Stimulated activated CD8-positive, alpha-beta memory T cell treated with anti-CD3 and anti-CD28 coated beads, Interleukin-12 subunit alpha, Interleukin-12 subunit beta, amount 100 ng/mL, for 24 hours (primary cell): ENCODE data around the gene ADAT3.

Experiments
- DNase-seq: peaks from one replicate; pipeline ENCODE4 v3.0.0-alpha.2; 2020; ENCODE audit errors: extremely low read depth

The ADAT3 gene

DNA sequence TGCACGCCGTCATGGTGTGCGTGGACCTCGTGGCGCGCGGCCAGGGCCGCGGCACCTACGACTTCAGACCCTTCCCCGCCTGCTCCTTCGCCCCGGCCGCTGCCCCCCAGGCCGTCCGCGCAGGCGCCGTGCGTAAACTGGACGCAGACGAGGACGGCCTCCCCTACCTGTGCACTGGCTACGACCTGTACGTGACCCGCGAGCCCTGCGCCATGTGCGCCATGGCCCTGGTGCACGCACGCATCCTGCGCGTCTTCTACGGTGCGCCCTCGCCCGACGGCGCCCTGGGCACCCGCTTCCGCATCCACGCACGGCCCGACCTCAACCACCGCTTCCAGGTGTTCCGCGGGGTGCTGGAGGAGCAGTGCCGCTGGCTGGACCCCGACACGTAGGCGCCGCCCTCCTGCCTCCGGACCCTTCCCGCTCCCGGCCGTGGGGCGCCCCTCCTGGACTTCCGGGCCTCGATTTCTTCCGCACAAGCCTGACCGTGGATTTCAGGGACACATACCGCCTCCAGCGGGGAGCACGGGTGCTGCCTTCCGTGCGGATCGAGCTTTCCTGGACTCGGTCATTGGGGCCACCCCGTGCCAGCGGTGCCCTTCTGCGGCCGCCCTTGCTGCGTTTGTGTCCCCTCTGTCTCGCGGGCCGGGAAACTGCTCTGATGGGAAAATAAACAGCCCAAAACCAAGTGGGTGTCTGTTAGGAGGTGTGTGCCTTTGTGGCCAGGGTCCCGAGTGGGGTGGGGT is 7.7 kb downstream of the ADAT3 start:
- no peak for DNase-seq

DNA sequence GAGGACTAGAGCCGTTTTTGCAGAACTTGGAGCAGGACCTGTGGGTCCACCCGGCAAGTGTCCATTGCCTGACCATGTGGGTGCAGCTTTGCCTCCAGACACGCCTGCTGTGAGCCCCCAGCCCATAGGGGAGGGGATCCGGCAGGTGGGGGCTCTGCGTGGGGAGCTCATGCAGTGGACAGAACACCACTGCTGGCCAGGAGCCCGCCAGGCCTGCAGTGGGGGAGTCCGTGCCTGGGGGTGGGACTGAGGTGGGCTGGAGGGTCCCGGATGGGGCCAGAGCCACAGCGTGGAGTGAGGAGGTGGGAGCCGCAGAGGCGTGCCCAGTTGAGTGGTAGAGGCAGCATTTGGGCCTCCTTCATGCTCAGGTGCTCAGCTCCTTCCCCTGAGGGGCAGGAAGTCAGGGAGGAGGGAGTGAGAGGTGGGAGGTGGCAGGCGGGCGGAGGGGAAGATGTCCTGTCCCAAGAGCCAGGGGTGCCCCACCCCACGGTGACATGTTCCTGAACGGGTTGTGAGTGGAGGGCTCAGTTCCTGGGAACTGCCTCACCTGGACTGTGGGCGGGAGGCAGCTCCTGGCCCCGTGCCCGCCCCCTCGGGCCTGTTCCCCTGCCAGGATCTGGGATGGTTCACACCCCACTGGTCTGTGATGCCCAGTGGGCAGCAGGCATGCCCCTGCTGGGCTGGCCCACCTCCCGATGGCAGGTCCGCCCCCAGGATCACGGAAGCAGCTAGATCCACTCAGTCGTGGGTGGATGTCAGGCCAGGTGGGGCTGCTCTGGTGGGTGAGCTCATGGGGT is 8.8 kb downstream of the ADAT3 start:
- DNase-seq = no peak

DNA sequence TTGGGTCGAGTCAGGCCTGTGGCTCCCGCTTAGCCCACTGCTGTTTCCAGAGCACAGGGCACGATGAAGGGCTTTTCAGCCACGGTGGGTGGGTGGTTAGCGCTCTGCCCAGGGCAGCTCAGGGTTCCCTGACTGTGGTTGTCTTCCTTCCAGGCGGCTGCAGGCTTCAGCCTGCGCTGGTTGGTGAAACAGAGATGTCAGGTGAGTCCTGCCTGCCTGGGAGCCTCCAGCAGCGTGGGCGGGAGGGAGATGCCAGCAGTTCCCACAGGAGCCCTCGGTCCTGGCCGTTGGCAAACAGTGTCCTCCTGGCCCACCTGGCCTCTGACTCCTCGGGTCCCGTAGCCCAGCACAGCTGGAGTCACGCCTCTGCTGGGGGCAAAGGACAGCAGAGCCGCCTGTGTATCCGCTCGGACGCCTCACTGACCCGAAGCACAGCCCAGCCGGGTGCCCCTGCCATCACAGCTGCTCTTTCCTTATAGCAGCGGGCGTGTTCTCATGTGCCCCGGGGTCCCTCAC is 9.7 kb downstream of the ADAT3 start:
- DNase-seq = no peak

DNA sequence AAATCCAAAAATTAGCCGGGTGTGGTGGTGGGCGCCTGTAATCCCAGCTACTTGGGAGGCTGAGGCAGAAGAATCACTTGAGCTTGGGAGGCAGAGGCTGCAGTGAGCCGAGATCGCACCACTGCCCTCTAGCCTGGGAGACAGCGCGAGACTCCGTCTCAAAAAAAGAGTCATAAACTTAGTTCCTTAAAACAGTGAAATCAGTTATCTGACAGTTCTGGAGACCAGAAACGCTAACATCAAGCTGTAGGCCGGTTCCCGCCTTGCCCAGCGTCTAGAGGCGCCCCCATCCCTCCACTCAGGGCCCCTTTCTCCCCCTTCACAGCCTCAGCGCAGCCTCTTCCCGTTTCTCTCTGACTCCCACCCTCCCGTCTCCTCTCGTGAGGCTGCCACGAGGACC is 11.9 kb downstream of the ADAT3 start:
- no peak for DNase-seq

DNA sequence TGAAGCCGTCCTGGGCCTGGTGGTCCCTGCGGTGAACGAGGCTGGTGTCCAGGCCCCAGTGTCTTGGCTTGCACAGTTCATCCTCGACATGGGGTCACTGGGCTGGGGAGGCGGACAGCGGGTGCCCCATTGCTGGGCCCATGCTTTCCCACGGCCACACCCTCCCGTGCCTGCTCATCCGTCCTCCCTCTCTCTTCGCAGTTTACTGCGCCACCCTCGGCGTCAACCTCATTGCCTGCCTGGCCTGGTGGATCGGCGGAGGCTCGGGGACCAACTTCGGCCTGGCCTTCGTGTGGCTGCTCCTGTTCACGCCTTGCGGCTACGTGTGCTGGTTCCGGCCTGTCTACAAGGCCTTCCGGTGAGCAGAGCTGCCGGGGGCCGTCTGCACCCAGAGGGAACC is 12.7 kb downstream of the ADAT3 start:
- DNase-seq = no peak

DNA sequence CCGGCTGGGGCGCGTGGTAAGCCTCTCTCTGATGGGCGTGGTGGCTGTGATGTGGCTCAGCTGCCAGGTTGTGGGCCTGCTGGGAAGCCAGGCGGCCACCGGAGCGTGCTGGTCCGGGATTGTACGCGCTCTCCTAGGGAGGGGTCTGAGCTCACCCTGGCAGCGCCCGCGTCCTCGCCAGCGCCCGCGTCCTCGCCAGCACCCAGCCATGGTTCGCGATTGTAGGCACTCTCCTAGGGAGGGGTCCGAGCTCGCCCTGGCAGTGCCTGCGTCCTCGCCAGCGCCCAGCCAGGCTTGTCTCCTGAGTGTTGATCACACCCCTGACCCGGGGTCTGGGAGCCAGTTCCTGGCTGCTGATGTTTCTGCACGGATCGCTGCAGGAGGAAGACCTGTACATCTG is 13.8 kb downstream of the ADAT3 start:
- no peak for DNase-seq

DNA sequence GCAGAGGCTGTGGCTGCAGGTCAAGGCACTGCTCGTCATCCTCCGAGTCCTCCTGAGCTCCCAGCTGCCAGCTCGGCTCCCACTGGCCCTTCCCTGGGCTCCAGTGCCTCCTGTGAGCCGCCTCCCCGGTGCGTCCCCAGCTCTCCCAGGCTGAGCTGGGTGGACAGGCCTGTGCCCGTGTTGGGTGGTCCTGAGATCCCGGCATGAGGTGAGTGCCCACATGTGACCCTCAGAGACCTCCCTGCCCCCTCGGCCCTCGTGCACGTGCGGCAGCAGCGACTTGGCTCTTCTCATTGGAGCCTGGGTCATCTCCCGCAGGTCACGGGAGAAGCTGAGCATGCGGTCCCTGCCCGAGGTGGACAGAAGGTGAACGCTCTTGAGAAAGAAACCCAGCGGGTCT is 15.4 kb downstream of the ADAT3 start:
- no peak for DNase-seq

DNA sequence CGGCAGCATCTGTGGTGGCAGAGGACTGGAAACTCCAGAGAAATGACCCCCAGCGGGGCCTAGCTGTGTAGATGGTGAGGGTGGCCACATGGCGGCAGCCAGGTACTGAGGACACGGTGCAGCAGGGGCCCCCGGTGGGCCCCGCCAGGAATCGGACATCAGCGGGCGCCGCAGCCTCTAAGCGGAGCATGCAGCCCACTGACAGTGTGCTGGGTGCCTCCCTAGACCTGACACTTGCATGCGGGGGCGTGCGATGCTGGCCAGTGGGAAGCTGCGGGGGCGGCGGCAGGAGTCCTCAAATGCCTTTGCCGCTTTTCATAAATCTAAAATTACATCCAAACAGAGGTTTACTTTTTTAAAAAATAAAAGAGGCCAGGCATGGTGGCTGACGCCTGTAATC is 16.1 kb downstream of the ADAT3 start:
- DNase-seq = no peak

DNA sequence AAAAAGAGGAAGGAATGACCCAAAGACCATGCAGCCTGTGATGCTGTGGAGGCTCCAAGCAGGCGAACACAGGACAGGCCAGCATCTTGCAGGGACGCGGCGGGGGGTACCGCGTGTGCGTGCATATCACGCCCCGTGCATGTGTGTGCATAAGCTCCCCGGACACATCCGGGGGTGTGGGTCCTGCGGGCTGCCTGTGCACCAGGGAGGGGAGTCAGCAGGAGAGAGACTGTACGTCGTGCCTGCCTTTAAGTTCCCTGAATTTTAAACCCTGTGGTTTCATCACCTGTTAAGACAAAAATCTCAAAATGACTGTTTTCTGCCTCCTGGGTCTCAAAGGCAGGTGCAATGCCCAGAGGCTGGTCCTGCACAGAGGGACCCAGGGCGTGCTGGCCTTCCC is 16.6 kb downstream of the ADAT3 start:
- DNase-seq = no peak

DNA sequence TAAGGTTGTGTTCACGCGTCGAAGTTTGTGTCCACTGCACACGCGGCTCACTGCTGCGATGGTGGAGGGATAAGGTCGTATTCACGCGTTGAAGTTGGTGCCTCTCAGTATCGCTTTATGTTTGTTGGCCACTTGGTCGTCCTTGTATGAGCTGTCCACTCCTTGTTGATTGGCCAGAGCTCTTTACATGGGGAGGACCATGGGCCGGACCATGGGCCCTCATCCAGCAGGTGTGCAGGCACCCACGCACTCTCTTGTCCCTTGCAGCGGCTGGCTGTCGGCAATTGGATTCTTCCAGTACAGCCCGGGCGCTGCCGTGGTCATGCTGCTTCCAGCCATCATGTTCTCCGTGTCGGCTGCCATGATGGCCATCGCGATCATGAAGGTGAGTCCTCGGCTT is 17.6 kb downstream of the ADAT3 start:
- DNase-seq = no peak

DNA sequence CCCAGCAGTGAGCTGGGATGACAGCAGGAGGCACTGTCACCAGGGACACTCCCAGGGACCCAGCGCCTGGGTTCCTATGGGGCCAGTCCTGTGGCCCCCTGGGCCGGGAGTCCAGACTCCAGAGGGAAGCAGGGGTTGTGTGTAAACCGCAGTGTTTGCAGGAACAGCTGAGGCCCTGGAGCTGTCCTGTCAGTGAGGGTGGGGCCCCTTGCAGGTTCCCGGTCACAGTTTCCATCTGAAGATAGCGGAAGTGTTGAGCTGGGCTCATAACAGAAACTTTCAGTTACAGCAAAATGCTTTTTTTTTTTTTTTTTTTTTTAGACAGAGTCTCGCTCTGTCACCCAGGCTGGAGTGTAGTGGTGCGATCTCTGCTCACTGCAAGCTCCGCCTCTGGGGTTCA is 18.1 kb downstream of the ADAT3 start:
- no peak for DNase-seq

DNA sequence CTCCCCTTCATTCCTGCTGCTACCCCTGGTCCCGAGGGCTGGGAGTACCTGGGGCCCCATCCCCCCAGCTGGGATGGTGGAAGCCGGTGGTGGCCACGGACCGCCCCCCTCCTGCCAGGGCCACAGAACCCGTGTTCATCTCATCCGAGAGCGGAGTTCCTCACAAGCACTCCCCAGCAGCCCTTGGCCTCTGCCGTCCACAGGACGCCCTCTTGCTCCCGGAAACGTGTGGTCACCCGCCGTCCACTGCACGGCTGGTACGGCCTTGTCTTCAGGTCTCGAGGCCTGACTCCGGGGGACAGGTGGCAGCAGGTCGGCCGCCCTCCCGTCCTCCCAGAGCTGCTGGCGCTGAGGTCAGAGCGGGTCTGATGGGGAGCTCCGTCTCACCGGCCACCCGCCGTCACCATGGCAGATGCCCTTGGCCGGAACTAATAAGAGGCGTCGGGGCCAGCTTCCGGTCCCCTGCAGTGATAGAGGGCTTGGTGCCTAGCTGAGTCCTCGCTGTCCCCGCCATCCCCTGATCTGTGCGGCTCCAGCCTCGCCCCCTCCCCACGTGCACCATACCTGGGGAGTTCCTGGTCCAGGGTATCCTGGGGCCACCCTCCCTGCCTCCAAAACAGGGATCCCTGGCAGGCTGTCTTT is 19.2 kb downstream of the ADAT3 start:
- no peak for DNase-seq

DNA sequence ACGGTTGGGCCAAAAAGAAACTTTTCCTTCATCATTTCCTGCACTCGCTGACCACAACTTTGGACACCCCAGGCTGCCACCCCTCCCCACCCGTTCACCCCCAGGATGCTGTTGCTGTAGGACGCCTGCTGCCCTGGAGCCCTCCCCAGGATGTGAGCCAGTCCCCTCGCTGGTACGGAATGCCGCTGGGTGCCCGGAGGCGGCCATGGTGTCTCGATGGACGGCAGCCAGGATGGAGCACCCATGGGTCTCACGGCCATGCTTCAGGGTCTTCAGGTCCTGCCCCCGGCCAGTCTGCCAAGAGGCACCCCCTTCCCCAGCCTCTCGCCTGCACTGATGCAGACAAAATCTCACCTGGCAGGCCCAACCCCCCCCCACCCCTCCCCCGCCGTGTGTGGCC is 20.3 kb downstream of the ADAT3 start:
- no peak for DNase-seq

DNA sequence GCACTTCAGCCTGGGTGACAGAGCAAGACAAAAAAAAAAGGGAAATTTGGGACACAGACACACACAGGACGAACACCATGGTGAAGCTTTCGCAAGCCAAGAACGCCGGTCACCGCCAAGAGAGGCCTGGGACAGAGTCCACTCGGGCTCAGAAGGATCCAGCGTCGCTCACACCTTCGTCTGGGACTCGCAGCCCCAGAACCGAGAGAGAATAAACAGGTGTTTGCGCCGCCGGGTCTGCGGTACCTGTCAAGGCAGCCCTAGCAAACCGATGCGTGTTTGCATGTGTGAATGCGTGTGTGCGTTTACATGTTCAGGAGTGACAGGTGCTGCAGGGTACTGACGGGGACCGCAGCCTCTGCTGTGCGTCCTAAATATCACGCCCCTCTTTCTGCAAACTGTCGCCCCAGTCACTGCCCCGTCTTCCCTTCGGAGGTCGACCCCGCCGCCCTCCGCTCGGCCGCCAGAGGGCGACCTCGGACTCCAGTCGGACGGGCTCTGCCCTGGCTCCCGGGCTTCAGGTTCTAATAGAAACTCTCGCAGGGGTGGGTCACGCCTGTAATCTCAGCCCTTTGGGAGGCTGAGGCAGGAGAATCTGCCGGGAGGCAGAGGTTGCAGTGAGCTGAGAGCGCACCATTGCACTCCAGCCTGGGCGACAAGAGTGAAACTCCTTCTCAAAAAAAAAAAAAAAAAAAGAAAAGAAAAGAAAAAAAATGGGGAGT is 24.0 kb downstream of the ADAT3 start:
- DNase-seq = peak; percentile 48

DNA sequence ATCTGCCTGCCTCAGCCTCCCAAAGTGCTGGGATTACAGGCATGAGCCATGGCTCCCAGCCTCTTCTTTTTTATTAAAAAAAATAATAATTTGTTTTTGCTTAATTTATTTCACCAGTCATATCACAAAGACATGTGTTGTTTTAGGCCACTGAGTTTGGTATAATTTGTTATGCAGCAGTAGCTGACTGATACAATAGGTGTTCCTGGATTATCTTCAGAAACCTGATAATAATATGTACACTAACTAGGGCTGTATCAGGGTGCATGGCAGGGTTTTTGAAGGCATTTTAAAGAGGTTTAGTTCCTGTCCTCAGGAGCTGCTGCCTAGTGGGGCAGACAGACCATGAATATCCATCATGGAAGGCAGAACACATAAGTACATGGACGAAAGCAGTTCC is 26.2 kb downstream of the ADAT3 start:
- DNase-seq = no peak

DNA sequence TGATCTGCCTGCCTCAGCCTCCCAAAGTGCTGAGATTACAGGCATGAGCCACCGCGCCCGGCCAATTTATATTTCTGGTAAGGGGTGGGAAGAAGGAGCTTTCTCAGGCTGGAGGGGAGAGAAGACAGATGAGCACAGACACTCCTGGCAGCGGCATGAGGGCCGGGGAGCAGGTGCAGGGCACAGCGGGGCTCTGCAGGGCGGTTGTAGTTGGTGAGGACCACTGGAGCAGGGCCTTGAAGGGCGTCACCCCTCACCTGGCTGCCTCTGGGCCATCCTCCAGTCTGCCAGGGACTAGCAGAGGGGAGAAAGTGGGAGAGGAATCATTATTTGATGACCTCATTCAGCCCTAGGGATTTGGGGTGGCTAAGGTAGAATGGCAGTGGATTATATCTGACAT is 27.2 kb downstream of the ADAT3 start:
- no peak for DNase-seq

DNA sequence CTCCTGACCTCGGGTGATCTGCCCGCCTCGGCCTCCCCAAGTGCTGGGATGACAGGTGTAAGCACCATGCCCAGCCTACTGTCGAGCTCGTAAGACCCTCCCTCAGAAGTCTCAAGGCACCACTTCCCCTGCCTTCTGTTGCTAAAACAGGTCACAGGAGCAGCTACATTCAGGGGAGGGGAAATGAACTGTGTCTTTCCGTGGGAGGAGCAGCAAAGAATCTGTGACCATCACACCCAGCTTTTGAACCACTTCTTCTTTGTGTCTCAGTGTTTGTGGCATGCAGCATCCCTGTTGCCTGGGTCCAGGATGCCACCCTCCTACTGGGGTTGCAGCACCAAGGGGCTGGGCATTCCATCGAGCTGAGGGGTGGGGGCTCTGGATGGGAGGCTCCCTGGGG is 28.0 kb downstream of the ADAT3 start:
- no peak for DNase-seq

DNA sequence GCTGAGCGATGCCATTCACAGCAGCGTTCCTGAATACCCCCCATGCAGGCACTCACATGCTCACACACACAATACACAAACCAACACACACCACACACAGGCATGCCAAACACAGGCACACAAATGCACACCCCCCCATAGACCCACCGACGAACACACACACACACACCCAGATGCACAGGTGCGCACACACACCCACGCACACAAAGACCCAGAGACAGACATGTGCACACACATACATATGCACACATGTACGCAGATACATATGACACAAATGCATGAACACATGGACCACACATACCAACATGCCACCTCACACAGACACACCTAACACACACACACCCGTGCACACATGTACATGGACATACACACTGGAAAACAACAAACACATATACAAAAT is 28.7 kb downstream of the ADAT3 start:
- DNase-seq = no peak

DNA sequence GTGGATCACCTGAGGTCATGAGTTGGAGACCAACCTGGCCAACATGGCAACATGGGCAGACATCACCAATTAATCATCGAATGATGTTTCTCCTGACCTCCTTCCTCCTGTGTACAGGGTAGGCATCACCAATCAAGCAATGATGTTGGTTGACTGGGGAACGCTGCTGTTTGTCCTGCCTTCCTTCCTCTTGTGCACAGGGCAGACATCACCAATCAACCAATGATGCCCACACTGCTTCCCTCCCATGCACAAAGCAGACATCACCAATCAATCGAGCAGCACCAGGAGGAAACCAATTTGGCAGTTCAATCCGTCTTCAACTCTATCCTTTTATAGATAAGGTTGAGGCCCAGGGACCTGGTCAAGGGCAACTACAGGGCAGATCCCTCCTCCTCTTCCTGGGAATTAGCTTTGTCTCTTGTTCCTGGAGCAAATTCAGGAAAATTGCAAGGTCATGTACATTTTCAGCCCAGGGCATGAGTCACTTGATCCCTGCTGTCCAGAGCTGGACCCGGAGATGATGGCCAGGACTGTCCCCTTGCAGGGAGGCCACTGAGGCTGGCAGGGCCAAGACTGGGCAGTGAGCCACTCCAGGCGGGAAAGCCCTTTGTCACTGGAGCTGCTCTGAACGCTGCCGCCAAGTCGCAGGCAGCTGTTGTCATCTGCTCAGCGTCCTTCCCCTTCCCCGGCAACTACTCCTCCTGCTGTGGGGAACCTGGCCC is 30.4 kb downstream of the ADAT3 start:
- no peak for DNase-seq

DNA sequence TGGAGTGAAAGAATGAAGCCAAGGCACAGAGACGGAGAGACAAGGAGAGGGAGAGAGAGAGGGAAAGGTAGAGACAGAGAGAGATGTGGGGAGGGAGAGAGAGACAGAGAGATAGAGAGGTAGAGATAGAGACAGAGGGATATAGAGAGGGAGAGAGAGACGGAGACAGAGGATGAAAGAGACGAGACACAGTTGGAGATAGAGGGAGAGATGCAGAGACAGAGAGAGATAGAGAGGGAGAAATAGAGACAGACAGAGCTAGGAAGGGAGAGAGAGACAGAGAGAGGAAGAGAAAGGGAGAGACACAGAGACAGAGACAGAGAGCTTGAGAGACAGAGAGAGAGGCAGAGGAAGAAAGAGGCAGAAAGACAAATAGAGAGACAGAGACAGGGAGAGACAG is 31.2 kb downstream of the ADAT3 start:
- no peak for DNase-seq

DNA sequence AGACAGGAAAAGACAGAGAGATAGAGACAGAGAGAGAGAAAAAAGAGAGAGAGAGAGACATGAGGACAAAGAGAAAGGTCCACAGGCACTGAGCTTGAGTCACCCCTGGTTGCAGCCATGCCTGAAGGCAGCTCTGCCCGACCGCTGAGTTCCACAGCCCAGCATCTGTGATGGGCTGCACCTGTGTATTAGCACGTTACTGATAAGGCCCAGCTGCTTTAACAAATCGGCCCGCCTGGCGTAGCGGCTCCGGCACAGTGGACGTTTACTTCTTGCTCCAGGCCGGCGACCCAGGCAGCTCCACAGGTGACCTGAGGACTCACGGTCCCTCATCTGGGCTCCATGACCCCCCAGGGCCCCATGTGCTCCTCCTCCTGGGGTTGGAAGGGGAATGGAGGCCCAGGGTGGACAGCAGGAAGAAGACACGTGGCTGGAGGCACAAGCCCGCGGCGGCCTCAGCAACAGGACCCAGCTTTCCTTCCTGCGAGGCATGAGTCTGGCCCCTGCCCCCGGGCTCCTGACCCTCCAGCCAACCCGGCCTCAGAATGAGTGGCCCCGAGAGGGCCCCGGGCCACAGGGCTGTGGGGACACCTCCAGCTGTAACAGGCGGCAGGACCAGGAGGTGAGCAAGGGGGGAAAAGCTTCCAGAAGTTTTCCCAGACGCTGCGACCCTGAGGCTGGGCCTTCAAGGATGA is 31.9 kb downstream of the ADAT3 start:
- DNase-seq = no peak
